Activated CD4-positive, alpha-beta T cell treated with anti-CD3 and anti-CD28 coated beads, Interleukin-2, amount 50 U/mL, for 16 hours (primary cell): ENCODE results near the gene TMEM131L.
"Not testable (repeated sequence)": the region's sequence is repeated elsewhere in the genome, so short reads cannot be mapped to it uniquely, and the experiment has no call there.

ENCODE experiments used
- DNase-seq: peaks from one replicate; pipeline ENCODE4 v3.0.0-alpha.2; 2020

The TMEM131L gene

GRCh38 chr4:153582954-153583702 is 117.0 kb downstream of the TMEM131L start:
- DNase-seq = no peak

DNA sequence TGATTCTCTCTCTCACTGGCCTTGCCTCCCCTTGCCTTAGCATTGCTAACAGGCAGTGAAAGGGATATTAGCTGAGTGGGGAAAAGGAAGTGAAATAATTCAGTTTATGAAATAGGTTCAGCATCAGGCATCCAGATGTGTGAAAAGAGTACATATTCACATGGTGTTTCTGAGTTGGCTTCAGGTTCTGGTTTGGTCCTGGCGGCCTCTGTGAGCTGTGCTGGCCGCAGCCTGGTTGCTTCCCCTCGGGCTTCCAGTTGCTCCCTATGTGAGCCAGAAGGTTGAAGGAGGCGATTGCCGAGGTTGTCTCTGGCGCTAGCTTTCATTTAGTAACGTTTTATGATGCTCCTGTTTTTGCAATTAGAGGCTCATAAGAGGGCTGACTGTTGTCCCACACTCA is 118.9 kb downstream of the TMEM131L start:
- DNase-seq = no peak

DNA sequence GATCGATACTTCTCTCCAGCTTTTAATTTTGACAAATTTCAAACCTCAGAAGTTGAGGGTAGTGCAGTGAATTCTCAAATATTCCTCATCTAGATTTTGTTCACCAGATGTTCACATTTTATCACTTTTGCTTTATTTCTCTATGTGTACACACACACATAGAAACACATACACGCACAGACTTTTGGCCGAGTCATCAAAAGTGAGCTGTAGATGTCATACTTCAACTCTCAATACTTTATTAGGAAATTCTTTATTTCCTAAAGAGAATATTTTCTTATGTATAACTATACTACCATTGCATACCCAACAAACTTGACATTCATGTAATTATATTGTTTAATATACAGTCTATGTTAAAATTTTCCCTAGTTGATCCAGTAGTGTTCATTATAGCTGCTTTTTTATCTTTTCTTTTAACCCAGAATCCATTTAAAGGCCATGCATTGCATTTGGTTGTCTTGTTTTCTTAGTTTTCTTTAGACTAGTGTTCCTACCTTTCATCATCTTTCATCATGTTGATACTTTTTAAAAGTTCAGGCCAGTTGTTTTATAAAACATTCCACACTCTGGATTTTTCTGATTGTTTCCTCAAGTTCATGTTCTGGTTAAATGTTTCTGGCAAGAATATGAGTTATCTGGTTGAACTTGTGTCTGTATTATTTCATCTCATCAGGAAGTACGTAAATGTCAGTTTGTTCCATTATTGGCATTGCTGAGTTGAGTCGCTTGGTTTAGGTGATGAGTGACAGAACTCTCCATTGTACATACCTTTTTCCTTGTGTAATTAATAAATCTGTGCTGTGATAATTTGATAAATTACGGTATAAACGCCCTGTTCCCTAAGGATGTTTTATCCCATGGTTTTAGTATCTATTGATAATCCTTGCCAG is 123.8 kb downstream of the TMEM131L start:
- DNase-seq = no peak

GRCh38 chr4:153591441-153591840 is 125.3 kb downstream of the TMEM131L start:
- DNase-seq = no peak

- no peak for DNase-seq
These were observed 125.9 kb downstream of the TMEM131L start for GRCh38 chr4:153592064-153592463.

- no peak for DNase-seq
These were observed 127.0 kb downstream of the TMEM131L start for GRCh38 chr4:153593161-153593560.

DNA sequence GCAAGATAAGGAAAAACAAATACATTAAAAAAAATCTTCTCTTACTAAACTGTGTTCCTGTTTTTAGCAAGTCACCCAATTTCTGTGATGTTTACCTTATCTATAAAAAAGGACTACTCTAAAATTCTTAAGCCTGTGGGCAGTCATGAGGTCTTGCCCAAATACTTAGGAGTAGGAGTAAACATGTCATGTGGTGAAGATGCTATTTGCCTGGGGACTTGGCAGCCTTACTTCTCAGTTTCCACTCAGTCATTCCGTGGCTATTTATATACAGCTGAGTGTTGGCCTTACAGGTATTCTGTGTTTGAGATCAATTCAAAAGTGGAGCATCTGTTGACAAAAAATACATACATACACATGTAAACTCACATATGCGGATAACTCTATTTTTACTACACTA is 128.1 kb downstream of the TMEM131L start:
- DNase-seq = no peak

DNA sequence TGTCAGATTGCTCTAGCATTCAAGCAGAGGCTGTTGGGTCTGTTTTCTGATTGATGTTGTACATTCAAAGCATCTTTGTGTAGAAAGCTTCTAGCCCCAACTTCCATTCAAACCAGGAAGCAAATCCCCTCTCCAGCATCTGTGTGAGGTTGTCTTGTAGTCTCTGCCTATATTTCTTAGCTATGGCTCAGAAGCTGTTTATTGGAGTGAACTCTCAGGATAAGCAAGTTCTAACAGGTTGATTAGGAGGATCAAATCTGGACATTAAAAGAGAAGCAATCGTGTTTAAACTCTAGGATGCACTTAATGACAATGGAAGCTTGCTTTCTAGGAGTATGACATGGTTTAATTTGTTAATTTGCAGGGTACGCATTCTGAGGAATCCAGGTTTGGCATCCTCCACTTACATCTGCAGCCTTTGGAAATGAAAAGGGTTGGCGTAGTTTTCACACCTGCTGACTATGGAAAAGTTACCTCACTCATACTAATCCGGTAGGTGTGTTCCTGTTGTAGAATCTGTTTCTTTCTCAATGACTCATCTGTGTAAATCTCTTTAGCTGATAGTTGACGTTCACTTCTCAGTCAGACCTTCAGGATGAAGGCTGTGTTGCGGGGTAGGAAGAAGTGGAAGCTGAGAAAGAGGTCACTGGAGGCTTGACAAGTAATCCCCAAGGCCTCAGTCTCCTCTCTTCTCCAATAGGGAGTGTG is 129.9 kb downstream of the TMEM131L start:
- DNase-seq = peak; percentile 42

GRCh38 chr4:153602758-153603157 is 136.6 kb downstream of the TMEM131L start:
- no peak for DNase-seq

GRCh38 chr4:153603258-153603657 is 137.1 kb downstream of the TMEM131L start:
- DNase-seq = peak; percentile 20

- no peak for DNase-seq
These were observed 137.7 kb downstream of the TMEM131L start for GRCh38 chr4:153603835-153604234.

DNA sequence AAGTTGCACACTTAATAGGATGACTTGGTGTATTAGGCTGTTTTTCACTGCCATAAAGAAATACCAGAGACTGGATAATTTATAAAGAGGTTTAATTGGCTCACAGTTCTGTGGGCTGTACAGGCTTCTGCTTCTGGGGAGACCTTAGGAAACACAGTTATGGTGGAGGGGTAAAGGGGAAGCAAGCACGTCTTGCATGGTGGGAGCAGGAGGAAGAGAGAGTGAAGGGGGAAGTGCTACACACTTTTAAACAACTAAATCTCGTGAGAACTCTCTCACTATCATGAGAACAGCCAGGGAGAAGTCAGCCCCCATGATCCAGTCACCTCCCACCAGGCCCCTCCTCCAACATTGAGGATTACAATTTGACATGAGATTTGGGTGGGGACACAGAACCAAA is 142.9 kb downstream of the TMEM131L start:
- DNase-seq = not testable (repeated sequence)

GRCh38 chr4:153610623-153611376 is 144.6 kb downstream of the TMEM131L start:
- no peak for DNase-seq

- DNase-seq = no peak
These were observed 145.5 kb downstream of the TMEM131L start for GRCh38 chr4:153611679-153612078.

- DNase-seq = no peak
These were observed 146.7 kb downstream of the TMEM131L start for GRCh38 chr4:153612878-153613277.

GRCh38 chr4:153616006-153616555 is 149.9 kb downstream of the TMEM131L start:
- DNase-seq = peak; percentile 81

- no peak for DNase-seq
These were observed 152.7 kb downstream of the TMEM131L start for GRCh38 chr4:153618833-153619232.

DNA sequence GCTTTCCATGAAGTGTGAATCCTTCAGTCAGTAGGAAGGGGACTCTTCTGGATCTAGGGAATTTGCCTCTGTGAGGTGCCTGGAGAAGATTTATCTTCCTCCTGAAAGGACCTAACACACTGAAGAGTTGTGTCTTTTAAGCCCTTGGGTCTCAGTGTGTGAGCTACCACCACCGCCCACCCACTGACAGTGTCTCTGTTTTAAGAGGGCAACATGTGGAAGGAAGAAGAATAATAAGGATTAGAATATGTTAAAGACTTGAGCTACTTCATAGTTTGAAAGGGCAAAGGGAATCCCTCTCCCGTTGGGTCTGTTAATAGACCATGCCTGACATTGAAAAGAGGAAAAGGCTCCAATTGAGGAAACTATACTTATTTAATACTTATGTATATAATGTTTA is 153.7 kb downstream of the TMEM131L start:
- DNase-seq = no peak

GRCh38 chr4:153620352-153620751 is 154.2 kb downstream of the TMEM131L start:
- DNase-seq = no peak

DNA sequence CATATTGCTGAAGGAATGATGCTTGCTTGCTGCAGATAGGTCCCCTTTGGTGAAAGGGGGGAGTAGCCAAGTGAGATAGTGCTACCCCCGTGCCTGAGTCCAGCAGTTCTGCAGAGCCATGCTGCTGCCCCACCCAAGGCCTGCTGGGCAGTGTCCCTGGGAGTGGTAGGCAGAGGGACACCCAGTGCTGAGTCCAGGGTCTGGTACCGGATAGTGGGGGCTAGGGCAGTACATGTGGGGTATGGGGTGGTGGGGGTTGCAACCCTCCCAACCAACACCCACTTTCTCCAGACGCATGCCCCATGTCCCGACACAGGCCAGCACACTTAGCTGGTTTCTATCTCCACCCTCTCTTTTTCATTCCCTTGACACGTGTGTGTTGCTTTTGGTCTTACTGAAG is 155.9 kb downstream of the TMEM131L start:
- no peak for DNase-seq

DNA sequence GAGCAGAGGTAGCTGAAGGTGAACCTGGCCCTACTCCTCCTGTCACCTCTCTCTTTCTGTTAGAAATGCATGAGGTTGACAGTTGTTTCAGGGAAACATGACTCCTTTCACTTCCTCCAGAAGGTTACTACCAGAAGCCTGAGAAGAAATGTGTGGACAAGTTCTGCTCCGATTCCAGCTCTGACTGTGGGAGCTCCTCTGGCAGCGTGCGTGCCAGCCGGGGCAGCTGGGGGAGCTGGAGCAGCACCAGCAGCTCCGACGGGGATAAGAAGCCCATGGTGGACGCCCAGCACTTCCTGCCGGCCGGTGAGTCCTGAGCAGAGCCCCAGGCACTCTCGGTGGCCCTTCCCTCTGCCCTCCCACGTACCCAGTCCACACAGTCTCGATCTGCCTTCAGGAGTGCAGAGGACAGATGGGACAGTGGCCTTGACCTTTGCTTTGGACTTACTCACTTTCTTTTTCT is 156.6 kb downstream of the TMEM131L start:
- no peak for DNase-seq

DNA sequence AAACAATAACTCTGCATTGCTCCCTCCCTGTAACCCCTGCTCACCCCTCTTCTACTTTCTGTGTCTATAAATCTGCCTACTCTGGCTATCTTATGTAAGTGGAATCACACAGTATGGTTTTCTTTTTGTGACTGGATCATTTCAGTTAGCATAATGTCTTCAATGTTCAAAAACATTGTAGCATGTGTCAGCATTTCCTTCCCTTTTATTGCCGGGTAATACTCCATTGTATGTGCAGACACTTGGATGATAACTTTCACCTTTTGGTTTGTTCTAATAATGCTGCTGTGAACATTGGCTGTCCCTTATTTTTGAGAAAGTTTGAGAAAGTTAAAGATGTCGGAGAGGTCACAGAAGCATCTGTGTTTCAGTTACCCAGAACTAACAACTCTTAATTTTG is 157.3 kb downstream of the TMEM131L start:
- no peak for DNase-seq
